ENCODE measurements around the gene FGF6.

GRCh38 chr12:4468994-4469393 lies 23.4 kb upstream of the FGF6 start:
- TF ChIP-seq, protein P1, sequence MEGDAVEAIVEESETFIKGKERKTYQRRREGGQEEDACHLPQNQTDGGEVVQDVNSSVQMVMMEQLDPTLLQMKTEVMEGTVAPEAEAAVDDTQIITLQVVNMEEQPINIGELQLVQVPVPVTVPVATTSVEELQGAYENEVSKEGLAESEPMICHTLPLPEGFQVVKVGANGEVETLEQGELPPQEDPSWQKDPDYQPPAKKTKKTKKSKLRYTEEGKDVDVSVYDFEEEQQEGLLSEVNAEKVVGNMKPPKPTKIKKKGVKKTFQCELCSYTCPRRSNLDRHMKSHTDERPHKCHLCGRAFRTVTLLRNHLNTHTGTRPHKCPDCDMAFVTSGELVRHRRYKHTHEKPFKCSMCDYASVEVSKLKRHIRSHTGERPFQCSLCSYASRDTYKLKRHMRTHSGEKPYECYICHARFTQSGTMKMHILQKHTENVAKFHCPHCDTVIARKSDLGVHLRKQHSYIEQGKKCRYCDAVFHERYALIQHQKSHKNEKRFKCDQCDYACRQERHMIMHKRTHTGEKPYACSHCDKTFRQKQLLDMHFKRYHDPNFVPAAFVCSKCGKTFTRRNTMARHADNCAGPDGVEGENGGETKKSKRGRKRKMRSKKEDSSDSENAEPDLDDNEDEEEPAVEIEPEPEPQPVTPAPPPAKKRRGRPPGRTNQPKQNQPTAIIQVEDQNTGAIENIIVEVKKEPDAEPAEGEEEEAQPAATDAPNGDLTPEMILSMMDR (IDR thresholded peaks at IDR 0.05), result no peak
- TF ChIP-seq POLR2AphosphoS5 (IDR thresholded peaks at IDR 0.05; ENCODE audit: low read depth, low read length), result no peak
- TF ChIP-seq, protein P2, sequence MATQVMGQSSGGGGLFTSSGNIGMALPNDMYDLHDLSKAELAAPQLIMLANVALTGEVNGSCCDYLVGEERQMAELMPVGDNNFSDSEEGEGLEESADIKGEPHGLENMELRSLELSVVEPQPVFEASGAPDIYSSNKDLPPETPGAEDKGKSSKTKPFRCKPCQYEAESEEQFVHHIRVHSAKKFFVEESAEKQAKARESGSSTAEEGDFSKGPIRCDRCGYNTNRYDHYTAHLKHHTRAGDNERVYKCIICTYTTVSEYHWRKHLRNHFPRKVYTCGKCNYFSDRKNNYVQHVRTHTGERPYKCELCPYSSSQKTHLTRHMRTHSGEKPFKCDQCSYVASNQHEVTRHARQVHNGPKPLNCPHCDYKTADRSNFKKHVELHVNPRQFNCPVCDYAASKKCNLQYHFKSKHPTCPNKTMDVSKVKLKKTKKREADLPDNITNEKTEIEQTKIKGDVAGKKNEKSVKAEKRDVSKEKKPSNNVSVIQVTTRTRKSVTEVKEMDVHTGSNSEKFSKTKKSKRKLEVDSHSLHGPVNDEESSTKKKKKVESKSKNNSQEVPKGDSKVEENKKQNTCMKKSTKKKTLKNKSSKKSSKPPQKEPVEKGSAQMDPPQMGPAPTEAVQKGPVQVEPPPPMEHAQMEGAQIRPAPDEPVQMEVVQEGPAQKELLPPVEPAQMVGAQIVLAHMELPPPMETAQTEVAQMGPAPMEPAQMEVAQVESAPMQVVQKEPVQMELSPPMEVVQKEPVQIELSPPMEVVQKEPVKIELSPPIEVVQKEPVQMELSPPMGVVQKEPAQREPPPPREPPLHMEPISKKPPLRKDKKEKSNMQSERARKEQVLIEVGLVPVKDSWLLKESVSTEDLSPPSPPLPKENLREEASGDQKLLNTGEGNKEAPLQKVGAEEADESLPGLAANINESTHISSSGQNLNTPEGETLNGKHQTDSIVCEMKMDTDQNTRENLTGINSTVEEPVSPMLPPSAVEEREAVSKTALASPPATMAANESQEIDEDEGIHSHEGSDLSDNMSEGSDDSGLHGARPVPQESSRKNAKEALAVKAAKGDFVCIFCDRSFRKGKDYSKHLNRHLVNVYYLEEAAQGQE (IDR thresholded peaks at IDR 0.05; ENCODE audit: insufficient read depth in 1 of 2, low read depth in 2 of 2, low read length in 1 of 2), result no peak
